ENCODE results near the gene RGPD4.
"Not testable (repeated sequence)": the region's sequence is repeated elsewhere in the genome, so short reads cannot be mapped to it uniquely, and the experiment has no call there.

GRCh38 chr2:107833152-107833551 lies 6.5 kb downstream of the RGPD4 start:
- TF ChIP-seq CTCF, POLR2A (IDR thresholded peaks at IDR 0.05): not testable (repeated sequence)
